Measurements from ENCODE around the gene SNRNP70. TPM values are rescaled to one million over a fixed set of nuclear protein-coding genes. Genes with fewer than 3 reads are reported as not detected.
A peak's percentile ranks its signal among the peaks of the same experiment; 100 is the strongest.
"Not testable (repeated sequence)": the region's sequence is repeated elsewhere in the genome, so short reads cannot be mapped to it uniquely, and the experiment has no call there.

The SNRNP70 gene
- total RNA-seq, 4 donors from 2014 or later = 78.7 to 241 (median 168) TPM

GRCh38 chr19:49049834-49050233 is 35.4 kb upstream of the SNRNP70 start:
- intact Hi-C loops (cut with DNase I); H3K27me3 ChIP-seq: not testable (repeated sequence)

GRCh38 chr19:49050376-49051033 is 34.7 kb upstream of the SNRNP70 start:
- H3K4me3 ChIP-seq; H3K36me3 ChIP-seq; H3K9me3 ChIP-seq; H3K27me3 ChIP-seq; DNase-seq; H3K4me1 ChIP-seq; H3K27ac ChIP-seq; intact Hi-C loops (cut with DNase I): not testable (repeated sequence)
- WGBS, 2 donors = 52 to 55% methylated on average over 5 to 11 of the region's 24 CpGs

More at GRCh38 chr19:49049834-49050233, 35.4 kb upstream of the SNRNP70 start:
- H3K4me1 ChIP-seq, DNase-seq, H3K9me3 ChIP-seq, H3K36me3 ChIP-seq, H3K27ac ChIP-seq, H3K4me3 ChIP-seq: not testable (repeated sequence)
- 78 to 96% methylated on average over 2 to 3 of the region's 4 CpGs for WGBS, 2 donors

DNA sequence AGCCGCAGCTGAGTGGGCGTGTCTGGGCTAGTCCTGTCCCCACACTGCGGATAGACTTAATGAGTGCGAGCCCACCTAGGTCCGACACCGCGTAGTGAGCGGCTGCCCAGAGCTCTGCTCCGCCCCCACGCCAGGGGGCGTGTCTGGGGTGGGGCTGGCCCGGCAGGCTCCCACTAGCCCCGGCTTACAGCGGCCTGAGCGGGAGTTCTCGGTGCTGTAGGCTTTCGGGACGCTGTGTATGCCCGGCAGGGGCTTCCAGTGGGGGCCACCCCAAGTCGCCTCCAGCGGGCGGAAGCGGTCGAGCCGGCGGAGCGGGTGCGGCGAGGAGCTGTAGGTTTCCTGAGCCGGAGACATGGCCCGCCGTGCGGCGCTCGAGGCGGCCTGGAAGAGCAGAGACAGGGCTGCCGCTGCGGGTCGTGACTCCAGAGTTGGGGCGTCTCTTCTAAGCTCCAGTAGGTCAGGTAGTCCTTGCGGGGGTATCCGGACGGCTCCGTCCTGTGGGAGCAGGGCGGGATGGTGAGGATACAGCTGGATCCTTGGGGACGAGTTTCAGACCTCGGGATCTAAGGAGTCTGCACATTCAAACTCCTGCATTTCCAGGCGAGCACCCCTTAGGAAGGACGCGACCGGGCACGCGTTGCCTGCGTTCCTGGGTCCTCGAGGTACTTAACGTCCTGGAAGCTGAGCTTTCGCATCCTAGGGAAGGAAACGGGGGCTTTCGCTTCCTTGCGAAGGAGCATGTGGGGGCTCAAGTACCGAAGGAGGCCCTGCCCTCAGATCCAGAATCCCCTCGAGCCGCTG is 28.9 kb upstream of the SNRNP70 start:
- Histone ChIP-seq H3K9me3 (no peaks in the 10 kb centered on the region), H3K27me3 (peaks cover 0 to 46% (median 2%) of the 10 kb centered on the region in 4 donors), H3K36me3 (no peaks in the 10 kb centered on the region), H3K4me1 (peaks cover 16 to 31% (median 19%) of the 10 kb centered on the region in 3 donors), H3K4me3 (peak overlapping the region; percentile 39 to 78 (median 54)), H3K27ac (peak overlapping the region in 1 of 4 donors; percentile 31)
- no peak for DNase-seq
- TF ChIP-seq, protein P1, sequence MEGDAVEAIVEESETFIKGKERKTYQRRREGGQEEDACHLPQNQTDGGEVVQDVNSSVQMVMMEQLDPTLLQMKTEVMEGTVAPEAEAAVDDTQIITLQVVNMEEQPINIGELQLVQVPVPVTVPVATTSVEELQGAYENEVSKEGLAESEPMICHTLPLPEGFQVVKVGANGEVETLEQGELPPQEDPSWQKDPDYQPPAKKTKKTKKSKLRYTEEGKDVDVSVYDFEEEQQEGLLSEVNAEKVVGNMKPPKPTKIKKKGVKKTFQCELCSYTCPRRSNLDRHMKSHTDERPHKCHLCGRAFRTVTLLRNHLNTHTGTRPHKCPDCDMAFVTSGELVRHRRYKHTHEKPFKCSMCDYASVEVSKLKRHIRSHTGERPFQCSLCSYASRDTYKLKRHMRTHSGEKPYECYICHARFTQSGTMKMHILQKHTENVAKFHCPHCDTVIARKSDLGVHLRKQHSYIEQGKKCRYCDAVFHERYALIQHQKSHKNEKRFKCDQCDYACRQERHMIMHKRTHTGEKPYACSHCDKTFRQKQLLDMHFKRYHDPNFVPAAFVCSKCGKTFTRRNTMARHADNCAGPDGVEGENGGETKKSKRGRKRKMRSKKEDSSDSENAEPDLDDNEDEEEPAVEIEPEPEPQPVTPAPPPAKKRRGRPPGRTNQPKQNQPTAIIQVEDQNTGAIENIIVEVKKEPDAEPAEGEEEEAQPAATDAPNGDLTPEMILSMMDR (IDR thresholded peaks at IDR 0.05) = peak in 5 of 6 experiments; percentile 17 to 49 (median 27)
- TF ChIP-seq POLR2A (IDR thresholded peaks at IDR 0.05) = no peak
- intact Hi-C loops (cut with DNase I) = no loop called here
- WGBS, 2 donors = 0% methylated on average over 7 of the region's 63 CpGs; no CpG with 5 or more reads in 1 of the 2 donors

- H3K4me3 ChIP-seq = peak overlapping the region; percentile 39 to 78 (median 54)
- DNase-seq; intact Hi-C loops (cut with DNase I); H3K27ac ChIP-seq; H3K9me3 ChIP-seq; H3K36me3 ChIP-seq: not testable (repeated sequence)
- H3K4me1 ChIP-seq = peaks cover 16 to 31% (median 19%) of the 10 kb centered on the region in 3 donors
- H3K27me3 ChIP-seq = peaks cover 0 to 54% (median 2%) of the 10 kb centered on the region in 4 donors
- 1 to 5% methylated on average over 5 to 9 of the region's 34 CpGs for WGBS, 2 donors
Measured at GRCh38 chr19:49056902-49057596, 28.2 kb upstream of the SNRNP70 start.

DNA sequence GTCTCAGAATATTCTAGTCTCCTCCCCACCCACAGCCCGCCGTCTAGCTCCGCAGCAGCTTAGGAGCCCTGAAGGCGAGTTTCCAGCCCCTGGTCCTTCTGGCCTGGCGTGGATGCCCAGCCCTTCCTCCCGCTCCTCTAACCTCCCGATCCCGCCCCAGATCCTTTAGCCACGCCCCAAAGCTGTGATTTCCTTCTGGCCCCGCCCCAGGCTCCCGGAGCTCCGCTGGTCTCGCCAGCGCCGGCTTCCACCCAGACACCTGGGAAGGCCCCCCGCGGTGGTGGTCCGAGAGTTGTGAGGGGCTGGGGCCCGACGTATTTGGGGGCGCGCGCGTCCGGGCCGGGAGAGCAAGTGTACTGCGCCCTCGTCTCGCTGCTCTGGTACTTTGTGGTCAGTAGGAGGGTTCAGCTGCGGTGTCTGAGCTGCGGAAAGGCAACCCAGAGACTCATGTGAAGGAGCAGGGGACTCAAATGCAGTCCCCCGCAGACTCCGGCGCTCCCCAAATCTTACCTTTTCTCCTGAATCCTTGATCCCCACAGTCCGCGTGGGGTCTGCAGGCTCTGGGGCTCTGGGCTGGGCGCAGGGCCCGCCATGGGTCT is 27.5 kb upstream of the SNRNP70 start, which contains the start of gene CGB7:
Gene CGB7, minus strand, starts transcription at position 114 of the 599 bp plus-strand sequence. CDS start 2,374 bp downstream, outside the sequence.
- TF ChIP-seq, protein P1 (IDR thresholded peaks at IDR 0.05) = no peak
- no peak for TF ChIP-seq POLR2A (IDR thresholded peaks at IDR 0.05)
- peaks cover 0 to 61% (median 2%) of the 10 kb centered on the region in 4 donors for H3K27me3 ChIP-seq

GRCh38 chr19:49058562-49058961 is 26.7 kb upstream of the SNRNP70 start:
- TF ChIP-seq, protein P1 (IDR thresholded peaks at IDR 0.05) = no peak
- no peak for TF ChIP-seq POLR2A (IDR thresholded peaks at IDR 0.05)
- Histone ChIP-seq H3K27ac (no peak overlapping the region), H3K36me3 (no peaks in the 10 kb centered on the region), H3K4me1 (peaks cover 16 to 38% (median 19%) of the 10 kb centered on the region in 3 donors), H3K9me3 (no peaks in the 10 kb centered on the region), H3K4me3 (no peak overlapping the region), H3K27me3 (peaks cover 0 to 69% (median 2%) of the 10 kb centered on the region in 4 donors)
- DNase-seq = no peak
- intact Hi-C loops (cut with DNase I) = no loop called here
- 11 to 27% methylated on average over 2 of the region's 10 CpGs for WGBS, 2 donors

More for the DNA sequence above, 27.5 kb upstream of the SNRNP70 start, which contains the start of gene CGB7:
- no peak for DNase-seq
- Histone ChIP-seq H3K4me1 (peaks cover 16 to 31% (median 19%) of the 10 kb centered on the region in 3 donors), H3K9me3 (no peaks in the 10 kb centered on the region), H3K27ac (no peak within 1 kb of the TSS), H3K4me3 (peak within 1 kb of the TSS; percentile 39 to 78 (median 54)), H3K36me3 (no peaks in the 10 kb centered on the region)
- intact Hi-C loops (cut with DNase I) = no loop called here
- WGBS, 2 donors = 0 to 6% methylated on average over 13 to 21 of the region's 38 CpGs
